Measurements from ENCODE around the gene SMPX. TPM values are rescaled to one million over a fixed set of nuclear protein-coding genes. Genes with fewer than 3 reads are reported as not detected.
A peak's percentile ranks its signal among the peaks of the same experiment; 100 is the strongest.

SMPX gene
- total and polyA plus RNA-seq, 2 of the 4 experiments (the other 2 are of a cell fraction), result not detected

- no peak overlapping the region for H4K8ac ChIP-seq (ENCODE audit: low read depth in 2 of 2, low read length in 2 of 2)
- H3K4me1 ChIP-seq (ENCODE audit: control insufficient read depth, insufficient read depth, low read length), result no peaks in the 10 kb centered on the region
- no peak overlapping the region for H3K23ac ChIP-seq (ENCODE audit: low read depth, low read length)
- intact Hi-C loops (cut with micrococcal nuclease) (no loop called here), in situ Hi-C loops (cut with MboI; ENCODE audit: low sequenced_read_pairs) (loop anchor here (25.0 kb wide), 1 partner anchor 1466 kb away; the partner anchor contains the start of gene RPS6KA3), dilution Hi-C loops (cut with HindIII; ENCODE audit: low sequenced_read_pairs, unreplicated experiment) (no loop called here)
- no peak overlapping the region for H2BK20ac ChIP-seq (ENCODE audit: low read depth, low read length)
- no TSS peak for BruUV-seq (replicated peaks)
- H3K36me3 ChIP-seq (ENCODE audit: control insufficient read depth, insufficient read depth, low read length), result no peaks in the 10 kb centered on the region
- no peak overlapping the region for H2AK5ac ChIP-seq (ENCODE audit: low read depth, low read length)
- H4K20me1 ChIP-seq (ENCODE audit: insufficient read depth, low read length), result no peaks in the 10 kb centered on the region
- no peak overlapping the region for H3K56ac ChIP-seq (ENCODE audit: extremely low read depth, insufficient read depth, low read length)
- no peak overlapping the region for H4K5ac ChIP-seq (ENCODE audit: low read depth, low read length)
- no peak overlapping the region for H3K27ac ChIP-seq (ENCODE audit: insufficient read depth, low read length)
- TF ChIP-seq USF2 (IDR thresholded peaks at IDR 0.05; ENCODE audit: low read depth, low read length) (no peak), MAFK (IDR thresholded peaks at IDR 0.05; ENCODE audit: low read depth, low read length) (peak; percentile 24; the same call in 1 of the 2 replicates)
- H3K9me1 ChIP-seq (ENCODE audit: insufficient read depth, low read length), result no peaks in the 10 kb centered on the region
- ChIA-PET POLR2A (ENCODE audit: unreplicated experiment) (no interaction called here), CTCF (no interaction called here)
- no peak overlapping the region for H3K4me2 ChIP-seq (ENCODE audit: low read depth, low read length)
- no peaks in the 10 kb centered on the region; the same call in 1 of the 2 replicates for H3K27me3 ChIP-seq (ENCODE audit: control insufficient read depth, insufficient read depth, low read length)
- H3K18ac ChIP-seq (ENCODE audit: low read depth, low read length), result no peak overlapping the region
- no peaks in the 10 kb centered on the region for H3K9me3 ChIP-seq (ENCODE audit: control insufficient read depth, insufficient read depth, low read length)
- H3K4ac ChIP-seq (ENCODE audit: low read depth, low read length), result no peak overlapping the region
- H3K4me3 ChIP-seq (ENCODE audit: insufficient read depth, low read depth, low read length), result no peak overlapping the region
- no peak overlapping the region for H2BK5ac ChIP-seq (ENCODE audit: low read depth, low read length, poor library complexity, severe bottlenecking)
- no peak overlapping the region for H4K91ac ChIP-seq (ENCODE audit: insufficient read depth, low read depth, low read length)
- ATAC-seq (ENCODE audit: low read depth) (no peak), DNase-seq (no peak)
- WGBS, 2 experiments (ENCODE audit: extremely low coverage in 2 of 2, insufficient read length in 1 of 2), result no CpG with 5 or more reads among the region's 3 CpGs
- H3K14ac ChIP-seq (replicated peaks; ENCODE audit: low read depth, low read length), result no peak overlapping the region
- no peak overlapping the region for H2BK15ac ChIP-seq (ENCODE audit: low read depth, low read length)
- H3K79me1 ChIP-seq (ENCODE audit: low read depth in 1 of 2, low read length in 2 of 2), result no peaks in the 10 kb centered on the region
- H2AK9ac ChIP-seq (replicated peaks; ENCODE audit: low read depth, low read length, poor library complexity), result no peak overlapping the region
- no peak overlapping the region for H2BK120ac ChIP-seq (ENCODE audit: low read depth, low read length)
- H3K9ac ChIP-seq (ENCODE audit: low read depth, low read length), result no peak overlapping the region
- no peak overlapping the region for H2AFZ ChIP-seq (replicated peaks; ENCODE audit: low read length, poor library complexity)
Observed at GRCh38 chrX:21728276-21728968, 29.5 kb downstream of the SMPX start.
